ENCODE data around the gene IMPDH1. TPM values are rescaled to one million over a fixed set of nuclear protein-coding genes. Genes with fewer than 3 reads are reported as not detected.

Gene IMPDH1
- polyA plus RNA-seq, 3 donors, result 25.3 to 30.3 (median 28.3) TPM

GRCh38 chr7:128374041-128374440 is 35.7 kb downstream of the IMPDH1 start:
- no peak for DNase-seq (ENCODE audit: extremely low read depth in 1 of 11, low read depth in 9 of 11, low spot score in 4 of 11)

- no peak for DNase-seq (ENCODE audit: extremely low read depth in 1 of 11, low read depth in 9 of 11, low spot score in 4 of 11)
These were observed 36.2 kb downstream of the IMPDH1 start for GRCh38 chr7:128373606-128374005.

- no peak for DNase-seq (ENCODE audit: extremely low read depth in 1 of 11, low read depth in 9 of 11, low spot score in 4 of 11)
These were observed 39.3 kb downstream of the IMPDH1 start for GRCh38 chr7:128370491-128370890.

GRCh38 chr7:128366986-128367385 is 42.8 kb downstream of the IMPDH1 start:
- DNase-seq (ENCODE audit: extremely low read depth in 1 of 11, low read depth in 9 of 11, low spot score in 4 of 11), result no peak

GRCh38 chr7:128366300-128366699 is 43.5 kb downstream of the IMPDH1 start:
- no peak for DNase-seq (ENCODE audit: extremely low read depth in 1 of 11, low read depth in 9 of 11, low spot score in 4 of 11)

- no peak for DNase-seq (ENCODE audit: extremely low read depth in 1 of 11, low read depth in 9 of 11, low spot score in 4 of 11)
These were observed 44.4 kb downstream of the IMPDH1 start for GRCh38 chr7:128365432-128365831.

- no peak for DNase-seq (ENCODE audit: extremely low read depth in 1 of 11, low read depth in 9 of 11, low spot score in 4 of 11)
These were observed 45.5 kb downstream of the IMPDH1 start for GRCh38 chr7:128364166-128364870.

GRCh38 chr7:128363261-128363721 is 46.5 kb downstream of the IMPDH1 start:
- DNase-seq (ENCODE audit: extremely low read depth in 1 of 11, low read depth in 9 of 11, low spot score in 4 of 11), result no peak

GRCh38 chr7:128362670-128363069 is 47.1 kb downstream of the IMPDH1 start:
- no peak for DNase-seq (ENCODE audit: extremely low read depth in 1 of 11, low read depth in 9 of 11, low spot score in 4 of 11)

GRCh38 chr7:128361411-128362379 is 48.1 kb downstream of the IMPDH1 start, which contains the start of gene PRRT4:
Gene PRRT4 (minus strand): TSS chr7:128361690.
- no peak for DNase-seq (ENCODE audit: extremely low read depth in 1 of 11, low read depth in 9 of 11, low spot score in 4 of 11)

GRCh38 chr7:128360359-128360678 is 49.5 kb downstream of the IMPDH1 start:
- no peak for DNase-seq (ENCODE audit: extremely low read depth in 1 of 11, low read depth in 9 of 11, low spot score in 4 of 11)

- no peak for DNase-seq (ENCODE audit: extremely low read depth in 1 of 11, low read depth in 9 of 11, low spot score in 4 of 11)
These were observed 49.8 kb downstream of the IMPDH1 start for GRCh38 chr7:128359939-128360338.

GRCh38 chr7:128359336-128359735 is 50.4 kb downstream of the IMPDH1 start:
- no peak for DNase-seq (ENCODE audit: extremely low read depth in 1 of 11, low read depth in 9 of 11, low spot score in 4 of 11)

GRCh38 chr7:128358233-128358632 is 51.5 kb downstream of the IMPDH1 start:
- no peak for DNase-seq (ENCODE audit: extremely low read depth in 1 of 11, low read depth in 9 of 11, low spot score in 4 of 11)

- DNase-seq (ENCODE audit: extremely low read depth in 1 of 11, low read depth in 9 of 11, low spot score in 4 of 11), result no peak
These were observed 52.6 kb downstream of the IMPDH1 start for GRCh38 chr7:128357217-128357613.

GRCh38 chr7:128356546-128357216 is 53.1 kb downstream of the IMPDH1 start:
- no peak for DNase-seq (ENCODE audit: extremely low read depth in 1 of 11, low read depth in 9 of 11, low spot score in 4 of 11)

- DNase-seq (ENCODE audit: extremely low read depth in 1 of 11, low read depth in 9 of 11, low spot score in 4 of 11), result no peak
These were observed 56.2 kb downstream of the IMPDH1 start for GRCh38 chr7:128353610-128354009.

- no peak for DNase-seq (ENCODE audit: extremely low read depth in 1 of 11, low read depth in 9 of 11, low spot score in 4 of 11)
These were observed 56.6 kb downstream of the IMPDH1 start for GRCh38 chr7:128353189-128353588.

- DNase-seq (ENCODE audit: extremely low read depth in 1 of 11, low read depth in 9 of 11, low spot score in 4 of 11), result no peak
These were observed 57.1 kb downstream of the IMPDH1 start for GRCh38 chr7:128352636-128353035.

- peak in 1 of 11 donors; percentile 51 for DNase-seq (ENCODE audit: extremely low read depth in 1 of 11, low read depth in 9 of 11, low spot score in 4 of 11)
These were observed 57.6 kb downstream of the IMPDH1 start for GRCh38 chr7:128352153-128352537.
